HG03558 (cell line): ENCODE data around the gene SF3A2.

ENCODE experiments used
- ATAC-seq: cut with Tn5 transposase; IDR thresholded peaks from one replicate; pipeline ENCODE4 v1.9.1; 2021; ENCODE audit warnings: moderate number of reproducible peaks; ENCODE audit not compliant: unreplicated experiment; ENCODE audit errors: extremely low read depth

SF3A2 gene

GRCh38 chr19:2287585-2288337 lies 51.1 kb downstream of the SF3A2 start:
- no peak for ATAC-seq

- ATAC-seq, result no peak
Measured at GRCh38 chr19:2288338-2288817, 51.8 kb downstream of the SF3A2 start.

- ATAC-seq, result no peak
Measured at GRCh38 chr19:2288818-2289713, 52.4 kb downstream of the SF3A2 start.

- no peak for ATAC-seq
Measured at GRCh38 chr19:2289714-2290435, 53.3 kb downstream of the SF3A2 start.

- no peak for ATAC-seq
Measured at GRCh38 chr19:2290441-2291184, 54.0 kb downstream of the SF3A2 start.

GRCh38 chr19:2291185-2291751 lies 54.6 kb downstream of the SF3A2 start:
- ATAC-seq, result no peak

- no peak for ATAC-seq
Measured at GRCh38 chr19:2294687-2295335, 58.2 kb downstream of the SF3A2 start.

GRCh38 chr19:2296141-2296540 lies 59.5 kb downstream of the SF3A2 start:
- no peak for ATAC-seq
